IPS DF 6.9 (cell line): ENCODE measurements around the gene XNDC1N.
"Not testable (repeated sequence)": the region's sequence is repeated elsewhere in the genome, so short reads cannot be mapped to it uniquely, and the experiment has no call there.

Experiments
- DNase-seq: peaks from one replicate; pipeline ENCODE4 v3.0.0-alpha.2; 2013; ENCODE audit warnings: low read depth, low spot score
- H3K27ac ChIP-seq: one replicate; pipeline ENCODE4 v1.5.1; 2013; ENCODE audit warnings: low read length, control low read depth
- H3K27me3 ChIP-seq: 2 replicates; pipeline ENCODE4 v1.6.1; 2013; ENCODE audit warnings: mild to moderate bottlenecking, low read length; ENCODE audit not compliant: control insufficient read depth, insufficient read depth
- H3K36me3 ChIP-seq: 2 replicates; pipeline ENCODE4 v1.6.1; 2013; ENCODE audit warnings: low read length; ENCODE audit not compliant: control insufficient read depth, insufficient read depth
- H3K4me1 ChIP-seq: 2 replicates; pipeline ENCODE4 v1.6.1; 2013; ENCODE audit warnings: low read length; ENCODE audit not compliant: control insufficient read depth, insufficient read depth
- H3K4me3 ChIP-seq: 2 replicates; pipeline ENCODE4 v1.5.1; 2013; ENCODE audit warnings: mild to moderate bottlenecking, low read length
- H3K9me3 ChIP-seq: 2 replicates; pipeline ENCODE4 v1.6.1; 2013; ENCODE audit warnings: low read length, inconsistent platforms; ENCODE audit not compliant: control insufficient read depth, insufficient read depth
- WGBS: extraction: QIAGEN DNeasy Blood & Tissue Kit; methylation state at CpG from one replicate; pipeline ENCODE4 v1.1.7; 2013; ENCODE audit warnings: mixed read lengths, missing lambda C conversion rate; ENCODE audit not compliant: insufficient read length, insufficient coverage; 5-methylcytosine and 5-hydroxymethylcytosine counted together

XNDC1N gene

GRCh38 chr11:71931245-71931602 lies 2.8 kb upstream of the XNDC1N start:
- Histone ChIP-seq H3K9me3 (no peaks in the 10 kb centered on the region), H3K27ac (no peak overlapping the region), H3K4me1 (peaks cover 1% of the 10 kb centered on the region; the same call in 1 of the 2 replicates), H3K4me3 (no peak overlapping the region), H3K27me3 (no peaks in the 10 kb centered on the region), H3K36me3 (no peaks in the 10 kb centered on the region)
- no peak for DNase-seq
- WGBS, result no CpG with 5 or more reads among the region's 2 CpGs

- no peaks in the 10 kb centered on the region for H3K27me3 ChIP-seq
- H3K4me3 ChIP-seq, result no peak overlapping the region
- H3K4me1 ChIP-seq, result peaks cover 1% of the 10 kb centered on the region; the same call in 1 of the 2 replicates
- DNase-seq, result no peak
- no peak overlapping the region for H3K27ac ChIP-seq
- no CpG with 5 or more reads among the region's 11 CpGs for WGBS
- no peaks in the 10 kb centered on the region for H3K36me3 ChIP-seq
- H3K9me3 ChIP-seq, result no peaks in the 10 kb centered on the region
Measured at GRCh38 chr11:71930556-71931244, 2.3 kb upstream of the XNDC1N start.

GRCh38 chr11:71929491-71929890 lies 1.1 kb upstream of the XNDC1N start:
- no peak for DNase-seq
- Histone ChIP-seq H3K9me3 (no peaks in the 10 kb centered on the region), H3K27ac (no peak overlapping the region), H3K4me3 (peak overlapping the region; percentile 90; the same call in 1 of the 2 replicates), H3K27me3 (no peaks in the 10 kb centered on the region), H3K4me1 (peaks cover 1% of the 10 kb centered on the region; the same call in 1 of the 2 replicates), H3K36me3 (no peaks in the 10 kb centered on the region)
- no CpG with 5 or more reads among the region's 6 CpGs for WGBS

- H3K36me3 ChIP-seq, result no peaks in the 10 kb centered on the region
- no CpG with 5 or more reads among the region's 32 CpGs for WGBS
- H3K27me3 ChIP-seq, result no peaks in the 10 kb centered on the region
- peaks cover 1% of the 10 kb centered on the region; the same call in 1 of the 2 replicates for H3K4me1 ChIP-seq
- H3K9me3 ChIP-seq, result no peaks in the 10 kb centered on the region
- DNase-seq, result peak; percentile 89
- H3K27ac ChIP-seq, result no peak within 1 kb of the TSS
- H3K4me3 ChIP-seq, result peak within 1 kb of the TSS; percentile 90
Measured at GRCh38 chr11:71928737-71929443, 496 bp upstream of the XNDC1N start, which contains the start of gene RNF121. Gene RNF121, plus strand, starts transcription at chr11:71929046. Its CDS starts 16 bp downstream, at chr11:71929062.

- no peak for DNase-seq
- Histone ChIP-seq H3K9me3 (no peaks in the 10 kb centered on the region), H3K36me3 (peaks cover 3% of the 10 kb centered on the region; the same call in 1 of the 2 replicates), H3K4me1 (no peaks in the 10 kb centered on the region), H3K27ac (no peak overlapping the region), H3K4me3 (no peak overlapping the region), H3K27me3 (no peaks in the 10 kb centered on the region)
- no CpG with 5 or more reads among the region's 9 CpGs for WGBS
Measured at GRCh38 chr11:71917646-71918140, 10.7 kb downstream of the XNDC1N start.

- H3K27ac ChIP-seq, result no peak overlapping the region
- H3K27me3 ChIP-seq, result no peaks in the 10 kb centered on the region
- DNase-seq, result no peak
- no peaks in the 10 kb centered on the region for H3K4me1 ChIP-seq
- peaks cover 3% of the 10 kb centered on the region; the same call in 1 of the 2 replicates for H3K36me3 ChIP-seq
- H3K9me3 ChIP-seq, result no peaks in the 10 kb centered on the region
- no peak overlapping the region for H3K4me3 ChIP-seq
- no CpG with 5 or more reads among the region's 7 CpGs for WGBS
Measured at GRCh38 chr11:71914617-71915189, 13.7 kb downstream of the XNDC1N start.

GRCh38 chr11:71913756-71914526 lies 14.5 kb downstream of the XNDC1N start:
- no peak for DNase-seq
- WGBS, result no CpG with 5 or more reads among the region's 5 CpGs
- Histone ChIP-seq H3K36me3 (peaks cover 3% of the 10 kb centered on the region; the same call in 1 of the 2 replicates), H3K4me3 (no peak overlapping the region), H3K4me1 (no peaks in the 10 kb centered on the region), H3K27ac (no peak overlapping the region), H3K27me3 (no peaks in the 10 kb centered on the region), H3K9me3 (no peaks in the 10 kb centered on the region)

GRCh38 chr11:71911986-71912340 lies 16.4 kb downstream of the XNDC1N start:
- H3K27me3 ChIP-seq, H3K36me3 ChIP-seq, DNase-seq, H3K4me1 ChIP-seq, H3K27ac ChIP-seq, H3K4me3 ChIP-seq, H3K9me3 ChIP-seq: not testable (repeated sequence)
- WGBS, result no CpG with 5 or more reads among the region's 10 CpGs

- no CpG with 5 or more reads among the region's 10 CpGs for WGBS
- not testable (repeated sequence) for H3K9me3 ChIP-seq, DNase-seq, H3K4me1 ChIP-seq, H3K27ac ChIP-seq, H3K4me3 ChIP-seq, H3K36me3 ChIP-seq, H3K27me3 ChIP-seq
Measured at GRCh38 chr11:71911321-71911985, 16.9 kb downstream of the XNDC1N start.
